Measurements from ENCODE around the gene ZNF593.

GRCh38 chr1:26160527-26161414 lies 8.9 kb upstream of the ZNF593 start:
- TF ChIP-seq CTCF (IDR thresholded peaks at IDR 0.05) = no peak
- TF ChIP-seq POLR2AphosphoS5 (IDR thresholded peaks at IDR 0.05) = no peak
